CD4-positive, alpha-beta T cell treated with Interleukin-21 for 1 hour (primary cell): Measurements from ENCODE around the gene RAPGEF4.

Source experiments
- DNase-seq: peaks from one replicate; pipeline ENCODE4 v3.0.0-alpha.2; 2020

The RAPGEF4 gene

DNA sequence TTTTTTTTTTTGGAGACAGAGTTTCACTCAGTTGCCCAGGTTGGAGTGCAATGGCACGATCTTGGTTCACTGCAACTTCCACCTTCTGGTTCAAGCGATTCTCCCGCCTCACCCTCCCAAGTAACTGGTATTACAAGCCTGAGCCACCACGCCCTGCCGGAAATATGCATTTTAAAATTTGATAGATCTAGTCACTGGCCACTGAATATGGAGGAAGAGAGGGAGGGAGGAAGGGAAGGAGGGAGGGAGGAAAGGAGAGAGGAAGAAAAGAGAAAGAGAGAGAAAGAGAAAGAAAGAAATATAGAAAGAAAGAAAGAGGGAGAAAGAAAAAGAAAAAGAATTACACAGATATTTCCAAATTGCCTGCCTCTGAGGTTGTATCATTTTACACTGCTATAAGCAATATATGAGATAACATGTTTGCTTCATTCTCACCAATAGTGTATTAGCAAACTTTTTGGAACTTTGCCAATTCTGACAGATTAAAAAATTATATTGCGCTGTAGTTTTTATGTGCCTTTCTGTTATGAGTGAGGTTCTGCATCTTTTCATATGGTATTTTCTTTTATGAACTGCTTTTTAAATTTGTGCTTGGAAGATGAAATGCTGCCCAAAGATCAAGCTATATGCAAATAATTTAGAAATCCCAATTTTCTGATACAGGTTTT, 178.8 kb downstream of the RAPGEF4 start:
- no peak for DNase-seq

DNA sequence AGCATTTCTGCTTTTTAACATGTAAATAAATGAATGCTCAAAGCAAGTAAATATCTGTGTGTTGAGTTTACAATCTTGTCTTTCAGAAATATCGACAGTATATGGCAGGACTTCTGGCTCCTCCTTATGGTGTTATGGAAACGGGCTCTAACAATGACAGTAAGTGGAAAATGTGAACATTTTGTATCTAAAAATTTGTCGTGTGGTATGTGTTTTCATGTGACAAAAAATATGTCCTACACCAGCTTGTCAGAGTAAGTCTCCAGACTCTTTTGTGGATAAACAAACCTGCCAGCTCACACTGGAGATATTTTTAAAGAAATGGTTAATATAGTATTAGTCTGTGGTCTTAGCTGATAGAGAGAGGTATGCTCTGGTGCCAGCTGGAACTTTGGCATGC, 182.1 kb downstream of the RAPGEF4 start:
- DNase-seq = no peak

DNA sequence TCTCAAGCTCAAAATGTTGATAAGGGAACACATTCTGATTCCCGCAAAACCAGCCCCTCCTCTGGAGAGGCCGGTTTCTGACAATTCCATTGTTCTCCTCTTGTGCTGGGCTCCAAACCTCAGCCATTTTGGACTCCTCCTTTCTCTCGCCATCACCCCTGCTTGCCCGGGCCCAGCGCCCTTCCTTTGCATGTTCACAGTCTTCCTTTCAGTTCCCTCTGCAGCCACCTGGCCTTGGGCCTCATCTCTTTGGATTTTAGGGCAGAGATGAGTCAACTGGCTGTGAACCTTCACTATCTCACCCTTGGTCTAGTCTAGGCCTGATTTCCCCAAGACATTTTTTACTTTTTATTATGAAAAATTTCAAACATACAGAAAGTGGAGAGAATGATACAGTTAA, 184.1 kb downstream of the RAPGEF4 start:
- DNase-seq = no peak

DNA sequence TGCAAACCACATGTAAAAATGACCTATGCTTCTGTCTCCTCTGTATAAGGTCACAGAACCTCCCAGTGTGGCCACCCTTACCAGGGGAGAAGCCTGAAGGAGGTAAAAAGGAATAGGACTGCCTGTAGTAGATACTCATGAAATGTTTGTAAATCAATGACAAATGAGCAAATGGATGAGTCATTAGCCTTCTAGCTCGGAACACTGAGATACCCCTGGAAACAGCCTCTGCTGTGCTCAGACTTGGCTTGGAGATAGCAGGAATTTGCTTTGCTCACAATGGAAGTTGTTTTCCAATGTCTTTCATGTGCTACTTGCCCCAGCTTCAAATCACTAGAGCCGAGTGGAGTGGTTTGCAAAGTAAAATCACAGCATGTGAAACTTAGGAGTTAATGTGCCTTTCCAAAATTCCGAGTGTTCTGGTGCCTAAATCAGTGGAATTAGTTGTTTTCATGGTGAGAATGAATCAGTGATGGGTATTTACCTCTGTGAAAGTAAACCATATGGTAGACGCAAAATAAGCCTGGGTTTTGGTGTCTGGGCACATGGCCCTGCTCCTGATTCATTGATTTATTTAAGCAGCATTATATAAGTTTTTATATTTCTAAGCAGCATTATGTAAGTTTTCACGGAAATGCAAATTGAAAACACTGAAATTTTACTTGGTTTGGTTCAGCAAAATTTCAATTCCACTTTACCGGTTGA, 186.0 kb downstream of the RAPGEF4 start:
- no peak for DNase-seq

DNA sequence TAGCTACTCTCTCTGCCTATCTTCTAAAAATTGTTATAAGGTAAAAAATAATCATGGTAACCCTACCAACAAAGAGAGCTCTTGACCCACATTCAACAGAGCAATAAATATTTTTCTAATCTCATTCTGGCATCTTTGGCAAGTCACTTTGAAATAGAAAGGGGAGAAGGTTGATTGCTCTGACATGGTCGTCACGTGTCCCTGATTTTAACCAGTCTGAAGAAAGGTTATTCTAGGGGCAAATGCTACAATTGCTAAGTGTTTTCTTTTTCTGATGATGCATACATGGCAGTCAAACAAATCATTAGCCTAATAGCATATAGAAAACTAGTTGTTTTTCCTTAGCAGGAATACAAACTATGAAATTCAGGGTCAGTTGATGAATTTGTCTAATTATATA, 186.7 kb downstream of the RAPGEF4 start:
- DNase-seq = no peak

- DNase-seq = no peak
Observed at GRCh38 chr2:172922815-172923214, 187.2 kb downstream of the RAPGEF4 start.

- no peak for DNase-seq
Observed at GRCh38 chr2:172924097-172924660, 188.5 kb downstream of the RAPGEF4 start.

GRCh38 chr2:172925600-172925999, 190.0 kb downstream of the RAPGEF4 start:
- DNase-seq = no peak

DNA sequence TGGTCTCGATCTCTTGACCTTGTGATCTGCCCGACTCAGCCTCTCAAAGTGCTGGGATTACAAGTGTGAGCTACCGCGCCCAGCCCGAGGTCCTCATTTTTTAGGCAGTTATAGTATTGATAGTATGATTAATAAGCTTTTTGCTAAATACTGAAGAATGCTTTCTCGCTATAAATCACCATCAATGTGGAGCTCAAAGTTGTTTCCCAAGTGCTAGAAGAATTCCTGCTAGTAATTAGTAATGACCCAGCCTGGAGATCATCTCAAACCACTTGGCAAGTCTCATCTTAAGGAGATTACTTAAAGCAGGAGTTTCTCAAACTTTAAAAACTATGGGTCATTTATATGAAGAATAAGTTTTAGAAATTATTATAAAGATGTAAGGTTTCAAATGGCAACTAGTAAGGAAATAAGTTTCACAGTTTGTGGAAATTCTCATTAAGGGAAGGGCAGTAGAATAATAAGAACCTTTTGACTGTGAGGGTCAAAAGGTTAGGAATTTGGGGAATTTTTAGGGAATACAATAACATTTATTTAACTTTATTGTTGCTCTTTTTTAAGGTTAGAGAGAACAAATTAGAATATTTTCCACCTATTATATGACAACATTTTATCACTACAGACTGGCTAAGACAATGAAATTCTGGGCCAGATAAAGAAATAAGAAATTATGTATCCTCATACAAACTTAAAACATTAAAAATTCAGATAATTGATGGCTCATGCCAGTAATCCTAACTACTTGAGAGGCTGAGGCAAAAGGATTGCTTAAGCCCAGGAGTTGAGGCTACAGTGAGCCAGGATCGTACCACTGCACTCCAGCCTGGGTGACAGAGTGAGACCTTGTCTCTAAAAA, 191.4 kb downstream of the RAPGEF4 start:
- DNase-seq = no peak

DNA sequence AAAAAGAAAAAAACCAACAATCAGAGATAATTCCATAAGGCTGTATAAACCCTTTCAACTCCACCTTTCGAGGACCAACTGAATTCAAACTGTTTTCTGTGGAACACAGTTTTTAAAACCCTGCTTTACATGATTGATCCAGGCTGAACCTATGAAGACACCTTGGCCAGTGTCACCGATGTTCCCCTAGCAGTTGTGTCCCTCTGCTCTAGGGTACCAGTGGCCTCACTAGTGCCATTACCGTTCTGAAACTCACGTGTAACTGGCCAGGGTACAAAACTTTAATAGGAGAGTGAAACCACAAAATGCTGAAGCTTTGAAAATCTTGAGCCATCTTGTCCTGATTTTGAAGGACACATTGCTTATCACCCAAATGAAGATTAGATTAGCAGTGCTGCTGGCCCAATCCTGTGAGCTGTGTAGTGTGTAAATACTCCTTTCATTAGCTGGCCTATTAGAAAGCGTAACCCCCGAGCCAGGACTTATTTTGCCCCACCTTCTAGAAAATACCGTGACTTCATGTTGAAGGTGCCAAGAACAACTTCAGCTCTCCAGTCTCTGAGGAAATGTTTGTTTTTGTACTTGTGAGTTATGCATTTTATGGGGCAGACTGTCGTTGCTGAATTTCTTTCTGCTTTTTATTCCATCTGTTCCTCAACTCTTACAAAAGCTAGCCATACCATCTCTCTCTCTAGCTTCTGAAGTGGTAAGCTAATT, 192.2 kb downstream of the RAPGEF4 start:
- DNase-seq = no peak

GRCh38 chr2:172928756-172929155, 193.1 kb downstream of the RAPGEF4 start:
- DNase-seq = no peak

GRCh38 chr2:172929644-172930043, 194.0 kb downstream of the RAPGEF4 start:
- no peak for DNase-seq

- no peak for DNase-seq
Observed at GRCh38 chr2:172930871-172931255, 195.2 kb downstream of the RAPGEF4 start.

DNA sequence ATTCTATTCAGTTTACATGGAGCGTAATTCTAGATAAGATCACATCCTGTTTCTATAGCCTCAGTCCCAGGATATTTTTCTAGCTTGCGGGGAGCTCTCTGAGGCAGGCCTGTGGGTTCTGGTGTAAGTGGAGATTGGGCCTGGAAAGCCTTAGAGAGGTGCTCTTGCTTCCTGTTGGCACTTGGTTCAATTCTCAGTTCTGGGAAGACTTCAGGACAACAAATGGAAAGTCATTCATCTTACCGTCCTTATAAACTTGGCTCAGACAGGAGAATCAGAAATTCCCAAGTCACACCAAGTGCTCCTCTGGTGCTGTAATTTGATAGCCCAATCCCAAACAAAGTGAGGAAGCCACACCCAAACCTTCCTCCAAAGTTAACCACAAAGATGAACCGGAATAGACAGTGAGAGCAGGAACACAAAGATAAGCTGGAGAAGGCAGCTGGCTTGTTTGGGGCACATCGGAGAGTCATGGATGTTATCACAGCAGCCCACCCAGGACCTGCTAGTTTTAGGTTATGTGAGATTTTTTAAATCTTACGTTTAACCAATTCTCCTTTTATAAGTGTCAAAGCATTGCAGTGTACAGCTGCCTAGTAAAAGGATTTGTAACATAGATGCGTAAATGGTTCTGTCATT, 195.7 kb downstream of the RAPGEF4 start:
- no peak for DNase-seq

- peak; percentile 53 for DNase-seq
Observed at GRCh38 chr2:172931918-172932520, 196.4 kb downstream of the RAPGEF4 start.

DNA sequence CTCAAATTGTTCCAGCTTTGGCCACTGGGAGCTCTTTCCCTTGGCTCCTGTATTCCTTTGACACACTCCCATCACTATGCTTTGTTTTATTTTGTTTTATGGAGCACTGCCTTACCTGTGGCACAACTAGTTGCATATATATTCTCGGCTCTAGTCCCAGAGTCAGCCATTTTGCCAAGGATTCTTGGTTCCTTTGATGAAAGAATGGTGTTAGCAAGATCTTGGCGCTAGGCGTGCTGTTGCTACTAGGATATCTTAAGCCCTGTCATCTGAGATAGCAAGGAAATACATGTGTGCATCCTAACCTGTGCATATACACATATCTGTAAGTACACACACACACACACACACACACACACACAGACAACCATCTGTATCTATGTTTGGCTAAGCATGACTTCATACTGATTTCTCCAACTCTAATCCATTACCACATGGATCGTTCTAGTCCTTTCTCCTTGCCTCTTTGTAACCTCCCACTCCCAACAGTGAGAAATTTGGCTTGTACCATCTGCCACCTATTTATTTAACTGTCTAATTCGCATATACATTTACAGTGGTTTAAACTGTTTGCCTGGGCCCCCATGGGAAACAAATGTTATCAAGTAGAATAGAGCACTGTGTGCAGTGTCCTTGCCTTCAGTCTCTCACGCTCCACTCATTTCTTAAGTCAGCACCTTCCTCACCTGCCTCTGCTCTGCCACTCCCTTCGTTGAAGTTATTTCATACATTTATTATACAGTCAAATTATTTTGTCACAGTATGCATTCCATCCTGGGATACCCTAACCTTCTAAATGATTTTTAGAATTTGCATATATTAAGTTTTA, 202.5 kb downstream of the RAPGEF4 start:
- DNase-seq = no peak

- DNase-seq = no peak
Observed at GRCh38 chr2:172938713-172939375, 203.2 kb downstream of the RAPGEF4 start.

- no peak for DNase-seq
Observed at GRCh38 chr2:172943539-172943938, 207.9 kb downstream of the RAPGEF4 start.

DNA sequence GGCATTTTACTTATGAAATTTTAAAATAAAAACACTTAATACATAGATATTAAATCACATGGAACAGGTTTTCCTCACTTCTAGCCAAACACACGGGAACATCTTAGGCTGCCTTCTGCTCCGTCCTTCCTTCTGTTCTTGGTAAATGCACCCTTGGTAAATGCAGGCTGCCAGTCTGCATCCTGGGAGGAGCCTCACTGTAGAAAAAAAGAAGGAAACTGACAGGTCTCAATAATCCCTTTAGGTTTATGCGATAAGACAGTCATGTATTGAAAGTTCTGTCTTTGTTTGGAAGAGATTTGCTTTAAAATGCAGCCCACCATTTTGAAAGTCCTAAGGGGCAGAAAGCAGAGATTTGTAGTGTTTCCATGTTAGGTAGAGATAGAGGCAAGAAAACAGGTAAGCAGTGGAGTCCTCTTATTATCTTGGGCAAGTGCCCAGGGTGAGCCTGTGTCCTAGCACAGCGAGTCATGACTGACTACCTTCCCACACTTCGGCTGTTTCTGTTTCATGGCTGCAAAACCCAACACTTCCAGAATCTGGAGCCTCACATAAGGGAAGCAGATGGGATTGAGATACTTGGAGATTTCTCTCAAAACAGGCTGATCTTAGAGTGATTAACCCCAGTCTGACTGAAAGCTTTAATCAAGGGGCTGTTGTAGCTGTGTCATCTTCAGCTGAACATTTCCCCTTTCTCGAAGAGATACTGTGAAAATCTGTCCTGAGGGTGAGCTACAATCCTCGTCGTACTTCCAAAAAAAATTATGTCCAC, 208.6 kb downstream of the RAPGEF4 start:
- no peak for DNase-seq
